Activated T-cell treated with anti-CD3 and anti-CD28 coated beads for 1 hour (primary cell): ENCODE measurements around the gene TEKT1.
A peak's percentile ranks its signal among the peaks of the same experiment; 100 is the strongest.
"Not testable (repeated sequence)": the region's sequence is repeated elsewhere in the genome, so short reads cannot be mapped to it uniquely, and the experiment has no call there.

ENCODE experiments used
- DNase-seq: peaks from one replicate; pipeline ENCODE4 v3.0.0-alpha.2; 2020; ENCODE audit warnings: low read depth

TEKT1 gene

GRCh38 chr17:6815775-6816174 is 15.8 kb downstream of the TEKT1 start:
- no peak for DNase-seq

GRCh38 chr17:6812295-6812694 is 19.2 kb downstream of the TEKT1 start:
- no peak for DNase-seq

GRCh38 chr17:6811510-6811909 is 20.0 kb downstream of the TEKT1 start:
- no peak for DNase-seq

GRCh38 chr17:6800422-6801027 is 31.0 kb downstream of the TEKT1 start:
- no peak for DNase-seq

- DNase-seq: no peak
Measured at GRCh38 chr17:6799738-6800137, 31.8 kb downstream of the TEKT1 start.

- DNase-seq: no peak
Measured at GRCh38 chr17:6797718-6798351, 33.7 kb downstream of the TEKT1 start.

- DNase-seq: no peak
Measured at GRCh38 chr17:6796887-6797490, 34.5 kb downstream of the TEKT1 start.

GRCh38 chr17:6796017-6796886 is 35.3 kb downstream of the TEKT1 start:
- no peak for DNase-seq

GRCh38 chr17:6793748-6794493 is 37.6 kb downstream of the TEKT1 start:
- no peak for DNase-seq

GRCh38 chr17:6789146-6789545 is 42.4 kb downstream of the TEKT1 start:
- DNase-seq: no peak

- DNase-seq: no peak
Measured at GRCh38 chr17:6787081-6787693, 44.3 kb downstream of the TEKT1 start.

GRCh38 chr17:6786618-6787017 is 44.9 kb downstream of the TEKT1 start:
- no peak for DNase-seq

GRCh38 chr17:6782244-6782643 is 49.3 kb downstream of the TEKT1 start:
- DNase-seq: no peak

- no peak for DNase-seq
Measured at GRCh38 chr17:6780886-6781285, 50.6 kb downstream of the TEKT1 start.

GRCh38 chr17:6780001-6780400 is 51.5 kb downstream of the TEKT1 start:
- DNase-seq: no peak

GRCh38 chr17:6779411-6779810 is 52.1 kb downstream of the TEKT1 start:
- DNase-seq: no peak

- peak; percentile 17 for DNase-seq
Measured at GRCh38 chr17:6775871-6776405, 55.6 kb downstream of the TEKT1 start, which contains the start of gene FBXO39. TSS of gene FBXO39 (plus strand) at chr17:6776215. CDS start at chr17:6779869, 3,654 bp downstream.

GRCh38 chr17:6774906-6775305 is 56.6 kb downstream of the TEKT1 start:
- DNase-seq: not testable (repeated sequence)

GRCh38 chr17:6772016-6772415 is 59.5 kb downstream of the TEKT1 start:
- DNase-seq: no peak

- no peak for DNase-seq
Measured at GRCh38 chr17:6768447-6768846, 63.1 kb downstream of the TEKT1 start.

GRCh38 chr17:6761779-6762178 is 69.8 kb downstream of the TEKT1 start:
- no peak for DNase-seq
